Activated T-cell treated with anti-CD3 and anti-CD28 coated beads, Interleukin-2, amount 50 U/mL, for 1 hour (primary cell): Measurements from ENCODE around the gene B9D2.
"Not testable (repeated sequence)": the region's sequence is repeated elsewhere in the genome, so short reads cannot be mapped to it uniquely, and the experiment has no call there.

Experiments used
- DNase-seq: peaks from one replicate; pipeline ENCODE4 v3.0.0-alpha.2; 2020

B9D2 gene

DNA sequence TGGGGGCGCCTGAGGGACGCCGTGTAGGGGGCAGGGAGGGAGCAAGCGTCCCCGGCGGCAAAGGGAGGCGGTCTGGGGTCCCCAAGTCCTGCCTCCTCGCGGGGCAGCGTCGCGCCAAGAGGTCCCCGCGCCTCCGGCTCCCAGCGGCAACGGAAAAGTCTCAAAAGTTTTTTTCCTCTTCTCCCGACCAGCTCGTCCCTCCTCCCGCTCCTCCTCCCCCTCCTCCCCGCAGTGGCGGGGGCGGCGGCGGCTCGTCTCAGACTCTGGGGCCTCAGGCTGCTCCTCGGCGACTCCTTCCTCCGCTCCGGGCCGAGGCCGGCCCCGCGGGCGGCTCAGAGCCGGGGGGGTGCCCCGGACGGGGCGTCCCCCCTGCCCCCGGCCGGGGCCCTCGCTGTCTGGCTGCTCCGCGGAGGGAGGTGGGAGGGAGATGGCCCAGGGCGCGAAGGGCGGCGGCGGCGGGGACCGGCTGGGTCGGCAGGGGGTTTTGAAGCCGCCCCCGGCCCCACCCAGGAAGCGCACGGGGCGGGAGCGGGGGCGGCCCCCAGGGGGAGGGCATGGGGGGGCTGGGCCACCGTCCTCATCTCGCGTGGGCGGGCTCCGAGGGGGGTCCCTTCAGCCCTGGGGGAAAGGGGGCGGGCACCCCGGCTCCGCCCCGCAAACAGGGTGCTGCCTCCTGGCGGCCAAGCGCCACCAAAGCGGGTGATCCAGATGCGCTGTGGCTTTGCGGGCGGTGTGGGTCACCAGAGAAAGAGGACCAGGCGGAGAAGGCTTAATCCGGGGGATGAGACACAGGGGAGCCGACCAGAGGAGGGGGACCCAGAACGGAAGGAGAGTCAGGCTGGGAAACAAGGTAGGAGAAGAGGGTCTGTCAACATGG lies 10.2 kb downstream of the B9D2 start, which contains the start of gene TGFB1:
Gene TGFB1, minus strand, starts transcription at position 457 of the 877 bp plus-strand sequence. CDS start 878 bp downstream, outside the sequence.
- DNase-seq = peak; percentile 95

DNA sequence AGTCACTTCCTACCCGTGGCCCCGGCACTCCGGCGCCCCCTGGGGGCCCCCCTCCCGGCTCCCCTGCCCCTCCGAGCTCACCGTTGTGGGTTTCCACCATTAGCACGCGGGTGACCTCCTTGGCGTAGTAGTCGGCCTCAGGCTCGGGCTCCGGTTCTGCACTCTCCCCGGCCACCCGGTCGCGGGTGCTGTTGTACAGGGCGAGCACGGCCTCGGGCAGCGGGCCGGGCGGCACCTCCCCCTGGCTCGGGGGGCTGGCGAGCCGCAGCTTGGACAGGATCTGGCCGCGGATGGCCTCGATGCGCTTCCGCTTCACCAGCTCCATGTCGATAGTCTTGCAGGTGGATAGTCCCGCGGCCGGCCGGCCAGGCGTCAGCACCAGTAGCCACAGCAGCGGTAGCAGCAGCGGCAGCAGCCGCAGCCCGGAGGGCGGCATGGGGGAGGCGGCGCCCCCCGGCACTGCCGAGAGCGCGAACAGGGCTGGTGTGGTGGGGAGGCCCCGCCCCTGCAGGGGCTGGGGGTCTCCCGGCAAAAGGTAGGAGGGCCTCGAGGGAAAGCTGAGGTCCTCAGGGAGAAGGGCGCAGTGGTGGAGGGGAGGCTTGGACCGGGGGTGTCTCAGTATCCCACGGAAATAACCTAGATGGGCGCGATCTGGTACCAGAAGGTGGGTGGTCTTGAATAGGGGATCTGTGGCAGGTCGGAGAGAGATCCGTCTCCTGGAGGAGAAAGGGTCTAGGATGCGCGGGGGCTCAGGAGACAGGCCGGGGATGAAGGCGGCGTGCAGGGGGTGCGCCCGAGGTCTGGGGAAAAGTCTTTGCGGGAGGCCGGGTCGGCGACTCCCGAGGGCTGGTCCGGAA lies 11.1 kb downstream of the B9D2 start:
- peak; percentile 83 for DNase-seq

DNA sequence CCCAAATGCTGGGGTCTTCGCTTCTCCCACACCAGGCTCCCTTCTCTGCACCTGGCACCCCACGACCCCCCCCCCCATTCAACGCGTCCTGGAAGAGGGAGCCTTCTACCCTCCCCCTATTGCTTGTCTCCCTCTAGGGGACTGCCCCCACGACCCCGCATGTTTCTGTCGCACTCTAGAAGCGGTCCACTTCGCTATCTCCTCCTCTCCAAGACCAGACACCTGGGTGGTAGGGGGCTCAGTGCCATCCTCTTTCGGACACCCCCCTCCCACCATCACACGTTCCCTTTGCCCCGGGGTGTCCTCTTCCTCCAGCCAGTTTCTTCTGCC lies 11.7 kb downstream of the B9D2 start:
- no peak for DNase-seq

DNA sequence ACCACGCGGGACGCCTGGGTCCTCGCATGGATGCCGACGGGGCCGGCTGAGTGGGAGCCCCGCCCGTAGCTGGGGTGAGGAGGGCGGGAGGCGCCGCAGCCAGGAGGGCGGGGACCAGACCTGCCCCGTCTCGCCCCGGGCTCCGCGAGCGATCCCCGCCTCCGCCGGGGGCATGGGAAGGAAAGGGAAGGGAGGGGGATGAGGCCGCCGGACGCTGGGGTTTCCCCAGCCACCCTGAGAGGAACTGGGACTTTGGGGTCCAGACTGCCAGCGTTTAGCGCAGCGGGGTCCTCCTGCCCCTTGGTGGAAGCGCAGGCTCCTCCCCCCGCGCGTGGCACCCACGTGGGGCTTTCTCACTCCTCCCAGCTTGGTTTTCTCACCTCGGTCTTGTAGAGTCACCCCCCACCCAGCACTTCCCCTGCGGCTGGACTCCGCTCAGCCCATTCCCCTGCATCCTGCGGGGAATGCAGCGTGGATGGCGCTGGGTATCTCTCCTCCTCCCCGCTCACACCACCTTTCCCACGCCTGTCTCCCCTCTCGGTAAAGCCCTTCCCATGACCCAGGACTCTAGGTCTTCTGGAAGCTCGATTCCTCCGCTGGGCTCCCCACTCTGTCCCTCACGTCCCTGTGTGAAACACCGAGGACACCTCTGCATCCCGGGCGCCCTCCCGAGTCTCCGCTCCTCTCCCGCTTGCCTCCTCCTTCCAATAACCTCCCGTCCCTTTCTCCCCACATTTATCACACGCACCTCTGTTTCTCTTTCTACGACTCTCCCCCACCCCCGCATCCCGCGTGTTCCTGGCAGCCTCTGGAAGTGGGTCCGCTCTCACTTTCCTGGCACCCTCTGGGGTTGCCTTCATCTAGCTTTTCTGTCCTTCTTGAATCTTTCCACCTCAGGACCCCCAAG lies 12.4 kb downstream of the B9D2 start:
- DNase-seq = peak; percentile 87

DNA sequence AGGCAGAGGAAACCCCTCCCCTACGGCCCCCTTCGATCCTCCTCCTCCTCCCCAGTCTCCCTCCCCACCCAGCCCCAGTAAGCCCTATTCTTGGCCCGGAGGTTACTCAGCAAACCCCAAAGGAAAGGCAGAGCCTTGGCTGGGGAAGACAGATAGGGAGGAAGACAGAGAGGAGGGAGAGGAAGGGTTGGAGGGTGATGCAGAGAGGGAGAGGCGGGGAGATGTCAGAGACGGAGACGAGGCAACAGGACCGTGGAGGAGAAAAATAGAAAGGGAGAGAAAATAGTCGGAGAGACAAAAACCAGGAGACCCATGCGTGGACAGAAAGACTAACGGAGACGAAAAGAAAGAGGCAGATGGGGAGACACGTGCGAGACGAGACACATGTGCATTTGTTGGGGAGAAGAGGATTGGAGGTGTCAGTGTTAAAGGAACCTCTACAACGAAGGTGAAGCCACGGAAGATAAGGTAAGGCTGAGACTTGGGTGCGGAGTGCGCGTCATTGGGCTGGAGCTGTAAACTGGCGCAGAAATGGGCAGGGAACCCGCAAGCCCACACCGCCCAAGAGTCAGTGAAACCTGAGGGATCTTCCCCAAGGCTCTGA lies 13.1 kb downstream of the B9D2 start:
- DNase-seq = no peak

DNA sequence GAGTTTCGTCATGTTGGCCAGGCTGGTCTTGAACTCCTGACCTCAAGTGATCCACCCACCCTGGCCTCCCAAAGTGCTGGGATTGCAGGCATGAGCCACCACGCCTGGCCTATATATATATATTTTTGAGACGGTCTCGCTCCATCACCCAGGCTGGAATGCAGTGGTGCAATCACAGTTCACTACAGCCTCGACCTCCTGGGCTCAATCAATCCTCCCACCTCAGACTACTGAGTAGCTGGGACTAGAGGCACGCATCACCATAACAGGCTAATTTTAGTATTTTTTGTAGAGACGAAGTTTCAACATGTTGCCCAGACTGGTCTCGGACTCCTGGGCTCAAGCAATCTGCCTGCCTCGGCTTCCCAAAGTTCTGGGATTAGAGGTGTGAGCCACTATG lies 17.0 kb downstream of the B9D2 start:
- DNase-seq = not testable (repeated sequence)

DNA sequence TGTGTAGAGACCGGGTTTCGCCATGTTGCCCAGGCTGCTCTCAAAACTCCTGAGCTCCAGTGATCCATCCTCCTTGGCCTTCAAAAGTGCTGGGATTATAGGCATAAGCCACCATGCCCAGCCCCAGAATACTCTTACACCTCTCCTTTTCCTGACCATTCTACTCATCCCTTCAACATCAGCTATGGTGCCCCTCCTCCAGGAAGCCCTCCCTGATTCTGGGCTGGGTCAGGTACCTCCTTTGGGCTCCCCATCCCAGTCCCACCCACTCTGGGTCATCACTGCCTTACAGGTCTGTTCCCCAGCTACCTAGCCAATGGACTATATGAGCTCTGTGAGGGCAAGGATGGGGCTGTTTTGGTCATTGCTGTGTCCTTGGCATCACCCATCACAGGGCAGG lies 19.8 kb downstream of the B9D2 start:
- no peak for DNase-seq

DNA sequence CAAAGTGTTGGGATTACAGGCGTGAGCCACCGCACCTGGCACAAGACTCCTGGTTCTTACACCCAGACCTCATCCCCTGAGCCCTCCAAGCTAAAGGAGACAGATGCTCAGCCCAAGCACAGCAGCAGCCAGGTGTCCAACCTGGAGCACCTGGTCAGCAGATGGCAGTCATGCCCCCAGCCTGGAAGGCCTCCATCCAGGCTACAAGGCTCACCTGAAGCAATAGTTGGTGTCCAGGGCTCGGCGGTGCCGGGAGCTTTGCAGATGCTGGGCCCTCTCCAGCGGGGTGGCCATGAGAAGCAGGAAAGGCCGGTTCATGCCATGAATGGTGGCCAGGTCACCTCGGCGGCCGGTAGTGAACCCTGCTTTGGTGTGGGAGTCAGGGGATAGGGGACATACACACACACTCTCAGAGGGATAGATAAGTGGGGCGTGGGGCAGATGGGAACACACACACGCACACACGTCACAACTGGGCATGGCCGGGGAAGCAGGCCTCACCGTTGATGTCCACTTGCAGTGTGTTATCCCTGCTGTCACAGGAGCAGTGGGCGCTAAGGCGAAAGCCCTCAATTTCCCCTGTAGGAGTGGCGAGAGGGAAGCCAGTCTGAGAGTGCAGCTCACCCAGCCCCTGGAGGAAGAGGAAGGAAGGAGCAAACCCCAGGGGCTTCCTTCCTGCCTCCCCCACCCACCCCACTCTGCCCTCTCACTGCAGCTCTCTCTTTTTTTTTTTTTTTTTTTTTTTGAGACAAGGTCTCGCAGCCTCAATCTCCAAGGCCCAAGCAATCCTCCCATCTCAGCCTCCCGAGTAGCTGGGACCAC lies 22.1 kb downstream of the B9D2 start:
- no peak for DNase-seq

DNA sequence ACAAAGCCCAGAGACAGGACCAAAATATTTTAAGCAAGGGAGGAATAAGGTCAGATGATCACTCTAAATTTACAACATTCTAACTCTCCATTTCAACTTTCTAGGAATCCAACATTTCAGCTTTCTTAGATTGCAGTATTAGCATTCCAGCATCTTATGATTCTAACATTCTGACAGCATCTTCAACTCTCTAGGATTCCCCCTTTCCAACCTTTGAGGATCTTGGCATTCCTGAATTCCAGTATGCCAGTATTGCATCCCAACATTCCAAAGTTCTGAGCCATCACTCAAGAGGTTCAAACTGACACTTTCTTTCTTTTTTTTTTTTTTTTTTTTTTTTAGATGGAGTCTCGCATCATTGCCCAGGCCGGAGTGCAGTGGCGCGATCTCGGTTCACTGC lies 24.0 kb downstream of the B9D2 start:
- no peak for DNase-seq

DNA sequence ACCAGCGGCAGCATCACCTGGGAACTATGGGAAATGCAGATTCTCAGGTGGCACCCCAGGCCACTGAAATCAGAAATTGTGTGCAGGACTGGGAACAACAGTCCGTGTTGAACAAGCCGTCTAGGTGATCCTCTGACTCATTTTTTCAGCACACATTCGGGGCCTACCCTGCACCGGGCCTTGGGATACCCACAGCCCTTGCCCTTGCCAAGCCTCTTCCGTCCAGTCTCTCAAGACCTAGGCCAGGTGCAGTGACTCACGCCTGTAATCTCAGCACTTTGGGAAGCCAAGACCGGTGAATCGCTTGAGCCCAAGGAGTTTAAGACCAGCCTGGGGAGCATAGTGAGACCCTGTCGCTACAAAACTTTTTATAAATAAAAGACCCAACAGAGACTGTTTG lies 28.5 kb downstream of the B9D2 start:
- no peak for DNase-seq

DNA sequence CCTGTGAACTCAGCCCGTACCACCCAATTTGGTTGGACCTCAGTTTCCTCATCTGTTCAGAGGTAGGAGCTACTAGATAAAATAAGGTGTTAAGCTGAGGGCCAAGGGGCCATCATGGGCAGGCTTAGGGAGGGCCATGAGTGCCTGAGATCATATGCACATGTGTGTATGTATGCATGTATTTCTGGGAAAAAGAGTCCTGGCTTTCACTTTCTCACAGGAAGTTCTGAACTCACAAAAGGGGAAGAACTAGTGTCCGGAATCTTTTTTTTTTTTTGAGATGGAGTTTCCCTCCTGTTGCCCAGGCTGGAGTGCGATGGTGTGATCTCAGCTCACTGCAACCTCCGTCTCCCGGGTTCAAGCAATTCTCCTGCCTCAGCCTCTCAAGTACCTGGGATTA lies 29.2 kb downstream of the B9D2 start:
- no peak for DNase-seq

DNA sequence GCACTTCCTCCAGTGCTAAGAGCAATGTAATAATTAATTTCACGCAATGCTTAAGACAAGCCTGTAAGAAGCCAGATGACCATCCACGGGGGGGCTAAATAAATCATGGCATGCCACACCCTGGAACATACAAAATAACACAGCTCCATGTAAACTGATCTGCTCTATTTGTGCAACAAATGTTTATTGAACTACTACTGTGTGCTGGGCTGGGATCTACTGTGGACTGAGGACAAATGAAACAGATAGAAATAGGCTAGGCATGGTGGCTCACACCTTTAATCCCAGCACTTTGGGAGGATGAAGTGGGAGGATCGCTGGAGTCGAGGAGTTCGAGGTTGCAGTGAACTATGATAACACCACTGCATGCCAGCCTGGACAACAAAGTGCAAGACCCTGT lies 31.5 kb downstream of the B9D2 start:
- DNase-seq = no peak

DNA sequence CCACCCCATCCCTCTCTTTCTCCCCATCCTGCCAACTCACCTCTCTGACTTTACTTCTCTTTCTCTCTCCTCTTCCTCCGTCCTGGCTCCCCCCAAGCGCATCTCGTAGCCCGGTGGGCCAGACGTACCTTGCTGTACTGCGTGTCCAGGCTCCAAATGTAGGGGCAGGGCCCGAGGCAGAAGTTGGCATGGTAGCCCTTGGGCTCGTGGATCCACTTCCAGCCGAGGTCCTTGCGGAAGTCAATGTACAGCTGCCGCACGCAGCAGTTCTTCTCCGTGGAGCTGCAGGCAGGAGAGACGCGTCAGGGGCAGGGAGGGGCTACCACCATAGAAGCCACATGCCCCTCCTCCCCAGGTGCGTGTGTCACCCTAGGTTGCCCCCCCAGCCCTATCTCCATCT lies 31.9 kb downstream of the B9D2 start:
- DNase-seq = no peak

DNA sequence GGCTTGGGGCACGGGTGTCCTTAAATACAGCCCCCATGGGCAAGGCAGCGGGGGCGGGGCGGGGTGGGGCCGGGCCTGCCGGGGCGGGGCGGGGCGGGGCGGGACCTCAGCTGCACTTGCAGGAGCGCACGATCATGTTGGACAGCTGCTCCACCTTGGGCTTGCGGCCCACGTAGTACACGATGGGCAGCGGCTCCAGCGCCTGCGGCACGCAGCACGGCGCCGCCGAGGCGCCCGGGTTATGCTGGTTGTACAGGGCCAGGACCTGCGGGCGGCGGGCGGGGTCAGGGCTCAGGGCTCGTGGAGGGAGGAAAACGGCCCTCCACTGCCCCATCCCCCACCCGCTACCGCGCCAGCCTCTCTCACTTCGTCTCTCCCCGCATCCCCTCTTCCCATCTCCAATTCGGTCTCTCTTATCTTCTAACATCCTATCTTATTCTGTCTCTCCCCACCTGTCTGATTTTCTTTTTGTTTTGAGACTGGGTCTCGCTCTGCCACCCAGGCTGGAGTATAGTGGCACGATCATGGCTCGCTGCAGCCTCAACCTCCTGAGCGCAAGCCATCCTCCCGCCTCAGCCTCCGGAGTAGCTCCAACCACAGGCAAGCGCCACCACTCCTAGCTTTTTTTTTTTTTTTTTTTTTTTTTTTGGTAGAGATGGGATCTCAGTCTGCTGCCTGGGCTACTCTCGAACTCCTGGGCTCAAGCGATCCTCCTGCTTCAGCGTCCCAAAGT lies 32.8 kb downstream of the B9D2 start:
- no peak for DNase-seq

DNA sequence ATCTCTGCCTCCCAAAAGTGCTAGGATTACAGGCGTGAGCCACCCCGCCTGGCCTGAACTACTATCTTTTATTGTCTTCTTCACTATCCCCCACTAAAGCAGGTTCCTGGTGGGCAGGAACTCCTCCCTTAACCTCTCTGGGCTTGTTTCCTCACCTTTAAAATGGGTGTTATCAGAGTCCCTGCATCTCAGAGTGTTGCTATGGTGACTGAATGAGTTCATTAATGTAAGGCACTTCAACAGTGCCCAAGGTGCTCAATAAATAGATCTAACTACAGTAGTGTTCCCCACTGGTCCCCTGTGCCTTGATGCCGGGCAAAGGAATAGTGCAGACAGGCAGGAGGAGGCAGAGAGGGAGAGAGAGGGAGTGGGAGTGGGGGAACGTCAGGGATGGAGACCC lies 33.5 kb downstream of the B9D2 start:
- DNase-seq = no peak

DNA sequence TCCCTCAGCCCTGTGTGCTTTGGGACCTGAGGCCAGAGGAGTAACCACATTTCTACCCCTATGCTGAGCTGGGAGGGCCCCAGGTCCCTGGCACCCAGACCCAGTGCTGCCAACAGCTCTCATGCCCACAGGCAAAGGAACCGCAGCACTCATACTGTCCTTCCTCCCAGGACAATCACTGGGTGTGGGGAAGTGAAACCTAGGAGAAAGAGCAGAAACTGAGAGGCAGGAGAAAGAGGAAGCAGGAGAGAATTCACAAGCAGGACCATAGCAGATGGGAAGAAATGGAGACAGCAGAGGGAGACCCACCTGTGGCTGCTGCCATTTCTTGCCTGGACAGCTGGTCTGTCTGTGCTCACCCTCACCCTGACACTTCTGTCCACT lies 35.1 kb downstream of the B9D2 start:
- DNase-seq = no peak

DNA sequence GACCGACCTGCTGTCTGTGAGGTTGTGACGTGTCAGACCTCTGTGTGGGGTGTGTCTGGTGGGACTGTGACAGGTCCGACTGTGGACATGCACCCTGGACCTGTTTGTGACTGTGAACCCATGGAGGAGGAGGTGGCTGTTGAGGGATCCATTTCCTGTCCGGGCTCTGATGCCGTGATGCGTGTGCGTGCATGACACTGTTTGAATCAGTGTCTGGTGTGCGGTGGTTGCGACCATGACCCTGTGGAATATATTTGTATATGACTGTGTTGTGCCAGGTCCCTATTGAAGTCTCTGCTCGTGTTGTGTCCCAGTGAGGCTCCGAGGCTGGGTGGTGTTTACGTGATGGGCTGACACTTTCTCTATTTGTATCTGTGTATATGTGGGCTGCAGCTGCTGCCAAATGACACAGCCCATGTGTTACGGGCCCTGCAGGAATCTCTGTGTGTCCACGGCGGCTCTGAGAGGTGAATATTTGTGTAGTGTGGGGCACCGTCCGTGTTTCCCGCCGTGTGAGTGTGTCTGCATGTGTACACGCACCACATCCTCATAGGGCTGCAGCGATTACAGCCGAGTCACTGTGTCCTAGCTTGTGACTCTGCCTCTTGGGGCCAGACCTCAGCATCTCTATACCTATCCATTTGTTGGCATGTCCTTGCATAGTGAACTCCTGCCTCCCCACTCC lies 35.6 kb downstream of the B9D2 start:
- no peak for DNase-seq

DNA sequence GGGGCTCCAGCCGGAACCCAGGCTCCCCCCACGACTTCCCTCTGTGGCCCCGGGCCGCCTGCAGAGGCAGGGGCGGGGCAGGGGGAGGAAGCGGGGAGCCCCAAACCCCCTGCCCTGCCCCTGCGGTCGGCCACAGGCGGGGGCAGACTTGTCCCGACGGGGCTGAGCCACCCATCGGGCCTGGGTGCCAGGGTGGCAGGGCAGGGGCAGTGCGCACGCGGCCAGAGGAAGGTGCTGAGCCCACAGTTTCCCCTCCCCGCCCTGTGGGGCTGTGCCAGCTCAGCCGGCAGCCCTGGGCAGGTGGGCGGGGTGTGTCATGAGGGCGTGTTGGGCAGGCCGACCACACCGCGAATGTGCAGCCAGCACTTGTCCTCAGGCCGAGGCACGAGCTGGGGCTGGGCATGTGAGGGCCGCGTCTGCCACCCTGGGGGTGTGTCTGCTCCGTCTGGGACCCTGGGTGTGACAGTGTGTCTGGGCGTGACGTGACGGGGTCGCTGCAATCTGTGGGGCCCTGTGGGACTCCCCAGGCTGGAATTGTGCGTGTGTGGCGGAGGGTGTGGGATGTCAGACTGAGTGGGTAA lies 36.3 kb downstream of the B9D2 start:
- peak; percentile 88 for DNase-seq

DNA sequence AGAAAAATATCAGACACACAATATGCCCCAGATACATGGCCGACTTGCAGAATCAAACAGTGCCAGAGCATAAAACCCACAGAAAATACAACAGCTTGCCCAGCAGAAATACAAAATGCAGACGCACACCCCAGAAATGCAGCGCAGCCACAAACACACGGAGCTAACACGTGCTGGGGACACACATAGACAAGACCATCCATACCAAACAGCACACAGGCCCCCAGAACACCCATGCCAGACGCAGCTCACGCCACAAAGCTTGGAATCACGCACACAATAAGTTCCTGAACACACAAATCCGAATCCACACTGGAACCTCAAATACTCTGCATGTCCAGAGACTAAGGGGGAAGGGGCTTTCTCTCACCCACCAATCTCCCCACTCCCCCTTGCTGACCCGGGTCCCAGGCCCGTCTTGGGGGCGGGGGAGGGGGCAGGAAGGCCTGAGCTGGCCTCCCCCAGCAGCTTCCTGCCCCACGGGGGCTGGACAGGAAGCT lies 36.8 kb downstream of the B9D2 start:
- no peak for DNase-seq
